GM13977 (cell line): ENCODE measurements around the gene KRT79.
"Not testable (repeated sequence)": the region's sequence is repeated elsewhere in the genome, so short reads cannot be mapped to it uniquely, and the experiment has no call there.

Experiments used
- DNase-seq: peaks from one replicate; pipeline ENCODE4 v3.0.0; 2012; ENCODE audit warnings: low spot score
- CTCF ChIP-seq: IDR thresholded peaks from 2 replicates; pipeline ENCODE4 v1.5.1; 2012; ENCODE audit warnings: mild to moderate bottlenecking, control low read depth; ENCODE audit not compliant: insufficient read depth; ENCODE audit errors: extremely low read depth, missing control alignments
- in situ Hi-C: fragments of 300-500 bp; cut with MboI; formaldehyde crosslinking; loops from one replicate; pipeline ENCODE4 v1.12.0; 2022; ENCODE audit warnings: low sequenced_read_pairs, low pct_unique_long_range_greater_than_20kb, mixed read lengths, inconsistent platforms; ENCODE audit not compliant: unreplicated experiment

The KRT79 gene

DNA sequence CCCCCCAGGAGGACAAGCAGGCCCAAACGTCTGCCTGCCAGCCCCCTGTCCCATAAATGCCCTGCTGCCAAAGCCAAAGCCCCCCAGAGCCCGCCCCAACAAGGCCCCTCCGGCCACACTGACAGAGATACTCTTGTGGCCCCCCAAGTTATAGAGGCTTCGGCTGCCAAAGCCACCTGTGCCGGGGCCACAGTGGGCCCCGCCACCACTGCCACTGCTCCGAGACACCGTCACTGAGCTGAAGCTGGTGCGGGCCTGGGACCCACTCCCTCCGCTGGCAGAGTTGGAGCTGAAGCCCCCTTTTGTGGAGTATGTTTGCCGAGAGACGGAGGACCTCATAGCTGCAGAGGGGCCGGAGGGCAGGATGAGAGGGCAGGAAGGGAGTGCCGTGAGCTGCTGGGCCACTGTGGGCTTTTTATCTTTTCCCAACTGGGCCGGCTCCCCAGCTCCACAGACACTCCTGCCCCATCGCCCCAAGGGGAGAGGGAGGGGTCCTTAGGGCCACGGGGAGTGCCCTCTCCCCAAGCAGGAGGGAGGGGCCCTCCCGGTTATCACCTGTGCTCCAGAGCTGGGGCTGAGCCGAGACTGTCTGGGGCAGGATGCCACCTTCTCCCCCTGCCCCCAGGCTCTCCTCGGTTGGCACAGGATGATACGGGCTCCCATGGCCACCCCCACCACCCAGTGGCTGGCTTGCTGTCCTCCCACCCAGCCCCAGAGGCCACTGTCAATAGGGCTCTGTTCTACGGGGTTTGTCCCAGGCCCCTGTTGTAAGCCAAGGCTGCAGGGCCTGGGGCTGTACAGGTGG lies at the start of gene KRT79:
Gene KRT79 (minus strand): TSS at position 390 of the 805 bp plus-strand sequence. CDS start 51 bp downstream, at position 339.
- TF ChIP-seq CTCF = no peak
- in situ Hi-C loops = no loop called here
- DNase-seq = no peak

DNA sequence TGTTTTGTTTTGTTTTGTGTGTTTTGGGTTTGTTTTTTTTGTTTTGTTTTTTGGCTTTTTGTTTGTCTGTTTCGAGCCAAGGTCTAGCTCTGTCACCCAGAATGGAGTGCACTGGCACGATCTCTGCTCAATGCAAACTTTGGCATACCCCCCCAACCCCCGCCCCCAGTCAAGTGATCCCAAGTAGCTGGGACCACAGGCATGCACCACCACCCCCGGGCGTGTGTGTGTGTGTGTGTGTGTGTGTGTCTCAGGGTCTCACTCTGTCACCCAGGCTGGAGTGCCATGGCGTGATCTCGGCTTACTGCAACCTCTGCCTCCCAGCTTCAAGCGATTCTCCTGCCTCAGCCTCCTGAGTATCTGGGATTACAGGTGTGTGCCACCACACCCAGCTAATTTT lies 46.4 kb upstream of the KRT79 start:
- in situ Hi-C loops = loop anchor here (10.0 kb wide), 1 partner anchor 726 kb away; no protein-coding TSS in a partner anchor
- not testable (repeated sequence) for DNase-seq

- DNase-seq = peak; percentile 74
- in situ Hi-C loops = loop anchor here (10.0 kb wide), 1 partner anchor 725 kb away; no protein-coding TSS in a partner anchor
- TF ChIP-seq CTCF = peak; percentile 78
Measured at GRCh38 chr12:52879394-52880351, 45.6 kb upstream of the KRT79 start.

DNA sequence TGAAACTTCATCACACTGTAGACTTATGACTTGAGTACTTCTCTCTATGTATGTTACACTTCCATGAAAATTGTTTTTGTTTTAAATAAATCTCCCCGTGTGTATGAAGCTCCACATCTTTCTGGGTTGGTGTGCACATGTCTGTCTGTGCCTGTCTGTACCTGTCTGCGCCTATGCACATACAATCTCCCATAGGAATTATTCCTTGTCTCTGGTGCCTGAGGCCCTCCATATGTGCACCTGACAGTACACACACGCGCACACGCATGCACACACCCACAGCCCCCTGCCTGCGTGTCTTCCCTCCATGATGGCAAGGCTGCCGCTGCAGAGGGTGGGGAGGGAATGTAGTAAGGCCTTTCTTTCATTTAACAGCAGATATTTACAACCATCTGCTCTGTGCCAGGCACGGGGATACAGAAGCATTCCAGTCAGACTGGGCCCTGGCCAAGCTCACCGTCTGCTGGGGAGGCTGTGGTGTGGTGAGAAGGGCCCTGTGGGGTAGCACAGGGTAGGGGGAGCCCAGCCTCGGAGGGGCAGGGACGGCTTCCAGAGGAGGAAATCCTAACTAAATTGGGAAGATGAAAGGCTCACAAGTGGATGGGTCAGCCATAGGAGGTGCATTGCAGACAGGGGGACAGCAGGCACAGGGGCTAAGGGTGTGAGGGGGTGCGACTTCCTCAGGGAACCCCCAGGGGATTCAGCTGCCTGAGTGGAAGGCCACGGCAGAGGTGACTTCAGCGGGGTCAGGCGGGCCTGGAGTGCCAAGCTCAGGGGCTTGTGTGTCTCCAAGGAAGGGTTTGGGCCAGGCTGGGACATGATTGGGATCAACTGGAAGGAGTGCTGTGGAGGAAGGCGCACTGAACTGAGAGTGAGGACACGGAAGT lies 44.6 kb upstream of the KRT79 start:
- DNase-seq = no peak
- TF ChIP-seq CTCF = no peak
- in situ Hi-C loops = no loop called here

GRCh38 chr12:52877242-52877641 lies 43.1 kb upstream of the KRT79 start:
- TF ChIP-seq CTCF = no peak
- DNase-seq = no peak
- in situ Hi-C loops = no loop called here

- TF ChIP-seq CTCF = no peak
- DNase-seq = no peak
- in situ Hi-C loops = no loop called here
Measured at GRCh38 chr12:52876372-52876771, 42.3 kb upstream of the KRT79 start.
